Neutrophil (primary cell): ENCODE data around the gene SLC40A1.

Source experiments
- H3K27ac ChIP-seq: fragments of 200-600 bp; sonication (generic); 2 replicates; pipeline ENCODE4 v1.5.1; 2016; ENCODE audit warnings: mild to moderate bottlenecking, moderate library complexity
- H3K27me3 ChIP-seq: fragments of 200-600 bp; sonication (generic); 2 replicates; pipeline ENCODE4 v1.6.0; 2016; ENCODE audit warnings: mild to moderate bottlenecking
- H3K36me3 ChIP-seq: fragments of 200-600 bp; sonication (generic); 2 replicates; pipeline ENCODE4 v1.5.1; 2017
- H3K4me1 ChIP-seq, 2 experiments: fragments of 200-600 bp in 1 of 2; sonication (generic) in 1 of 2; 1 replicate in 1 of 2; 2 replicates in 1 of 2; pipeline versions ENCODE4 v1.5.1 to v1.6.1; 2013 to 2016; ENCODE audit warnings: low read depth in 1 of 2, low read length in 1 of 2, mild to moderate bottlenecking in 1 of 2, moderate library complexity in 1 of 2; ENCODE audit not compliant: control insufficient read depth in 1 of 2, insufficient read depth in 1 of 2
- H3K4me3 ChIP-seq, 2 experiments: fragments of 200-600 bp in 1 of 2; sonication (generic) in 1 of 2; 1 replicate in 1 of 2; 2 replicates in 1 of 2; pipeline ENCODE4 v1.5.1; 2013 to 2016; ENCODE audit warnings: low read depth in 1 of 2, low read length in 1 of 2, mild to moderate bottlenecking in 1 of 2, moderate library complexity in 1 of 2
- H3K9me3 ChIP-seq: fragments of 200-600 bp; sonication (generic); 2 replicates; pipeline ENCODE4 v1.5.1; 2016
- TF ChIP-seq, protein P1 (sequence below): fragments of 200-600 bp; sonication (generic); IDR thresholded peaks from 2 replicates; pipeline ENCODE4 v1.5.1; 2016; ENCODE audit warnings: antibody characterized with exemption

Gene SLC40A1

GRCh38 chr2:189514104-189514503 lies 66.5 kb downstream of the SLC40A1 start:
- no peak overlapping the region for H3K4me3 ChIP-seq
- no peaks in the 10 kb centered on the region for H3K36me3 ChIP-seq
- no peak overlapping the region for H3K27ac ChIP-seq
- H3K4me1 ChIP-seq: peaks cover 21 to 29% of the 10 kb centered on the region in 2 experiments
- no peaks in the 10 kb centered on the region for H3K27me3 ChIP-seq
- H3K9me3 ChIP-seq: no peaks in the 10 kb centered on the region
- TF ChIP-seq, protein P1, sequence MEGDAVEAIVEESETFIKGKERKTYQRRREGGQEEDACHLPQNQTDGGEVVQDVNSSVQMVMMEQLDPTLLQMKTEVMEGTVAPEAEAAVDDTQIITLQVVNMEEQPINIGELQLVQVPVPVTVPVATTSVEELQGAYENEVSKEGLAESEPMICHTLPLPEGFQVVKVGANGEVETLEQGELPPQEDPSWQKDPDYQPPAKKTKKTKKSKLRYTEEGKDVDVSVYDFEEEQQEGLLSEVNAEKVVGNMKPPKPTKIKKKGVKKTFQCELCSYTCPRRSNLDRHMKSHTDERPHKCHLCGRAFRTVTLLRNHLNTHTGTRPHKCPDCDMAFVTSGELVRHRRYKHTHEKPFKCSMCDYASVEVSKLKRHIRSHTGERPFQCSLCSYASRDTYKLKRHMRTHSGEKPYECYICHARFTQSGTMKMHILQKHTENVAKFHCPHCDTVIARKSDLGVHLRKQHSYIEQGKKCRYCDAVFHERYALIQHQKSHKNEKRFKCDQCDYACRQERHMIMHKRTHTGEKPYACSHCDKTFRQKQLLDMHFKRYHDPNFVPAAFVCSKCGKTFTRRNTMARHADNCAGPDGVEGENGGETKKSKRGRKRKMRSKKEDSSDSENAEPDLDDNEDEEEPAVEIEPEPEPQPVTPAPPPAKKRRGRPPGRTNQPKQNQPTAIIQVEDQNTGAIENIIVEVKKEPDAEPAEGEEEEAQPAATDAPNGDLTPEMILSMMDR: no peak

- H3K4me1 ChIP-seq: peaks cover 21 to 29% of the 10 kb centered on the region in 2 experiments
Observed at GRCh38 chr2:189512879-189513278, 67.7 kb downstream of the SLC40A1 start.

DNA sequence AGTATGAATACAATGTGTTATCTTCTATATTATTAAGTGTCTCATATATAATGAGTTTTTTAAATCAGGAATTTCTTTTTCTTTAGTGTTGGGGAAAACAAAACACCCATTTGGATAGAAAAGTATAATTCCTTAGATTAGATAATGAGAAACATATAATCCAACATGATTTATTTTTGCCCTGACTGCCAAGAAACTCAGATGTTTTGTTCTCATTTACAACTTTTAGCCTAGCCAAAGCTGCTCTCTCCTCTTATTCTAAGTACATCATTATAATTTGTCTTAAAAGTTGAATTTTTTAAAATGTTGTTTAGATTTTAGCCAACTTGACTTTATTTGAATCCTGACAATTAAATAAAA lies 68.6 kb downstream of the SLC40A1 start:
- no peak overlapping the region for H3K4me3 ChIP-seq
- TF ChIP-seq, protein P1: no peak

More at GRCh38 chr2:189512879-189513278, 67.7 kb downstream of the SLC40A1 start:
- Histone ChIP-seq H3K4me3 (no peak overlapping the region), H3K27ac (no peak overlapping the region), H3K27me3 (no peaks in the 10 kb centered on the region), H3K36me3 (no peaks in the 10 kb centered on the region), H3K9me3 (no peaks in the 10 kb centered on the region)
- TF ChIP-seq, protein P1: no peak

DNA sequence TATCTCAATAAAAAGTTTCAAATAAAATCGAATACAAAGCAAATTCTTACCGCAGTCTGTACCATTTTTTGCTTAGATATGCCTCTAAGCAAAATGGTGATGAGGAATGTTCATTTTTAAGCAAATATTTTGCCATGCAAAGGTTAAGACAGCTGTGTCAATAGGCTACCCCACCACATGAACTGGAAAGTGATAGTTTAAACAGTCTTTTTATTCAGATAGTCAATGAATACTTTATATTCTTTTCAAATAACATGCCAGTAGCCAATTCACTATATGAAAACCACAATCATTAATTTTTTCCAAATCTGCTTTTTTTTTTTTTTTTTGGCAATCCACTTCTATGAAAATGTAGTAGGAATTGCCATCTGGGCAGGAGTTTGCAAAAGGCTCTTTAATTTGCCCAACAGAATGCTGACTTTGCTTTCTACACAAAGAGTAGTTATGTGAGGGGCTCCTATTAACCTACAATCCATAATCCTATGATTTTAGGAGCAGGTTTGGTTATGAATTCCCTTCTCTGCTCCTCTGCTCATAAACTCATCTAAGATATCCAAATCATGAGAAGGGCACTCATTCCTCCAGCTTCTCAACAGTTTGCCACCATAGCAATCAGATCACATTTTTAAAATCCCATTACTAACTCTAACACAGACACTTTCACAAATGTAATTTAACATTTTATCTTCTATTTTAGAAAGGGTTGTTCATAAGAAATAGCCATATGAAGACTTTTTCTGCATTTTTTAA lies 69.2 kb downstream of the SLC40A1 start:
- H3K27ac ChIP-seq: no peak overlapping the region
- peaks cover 13 to 18% of the 10 kb centered on the region in 2 experiments for H3K4me1 ChIP-seq
- no peaks in the 10 kb centered on the region for H3K36me3 ChIP-seq
- TF ChIP-seq, protein P1: no peak
- H3K9me3 ChIP-seq: no peaks in the 10 kb centered on the region
- no peak overlapping the region for H3K4me3 ChIP-seq
- no peaks in the 10 kb centered on the region for H3K27me3 ChIP-seq

More for the DNA sequence above, 68.6 kb downstream of the SLC40A1 start:
- peaks cover 19 to 23% of the 10 kb centered on the region in 2 experiments for H3K4me1 ChIP-seq
- no peaks in the 10 kb centered on the region for H3K9me3 ChIP-seq
- no peaks in the 10 kb centered on the region for H3K27me3 ChIP-seq
- H3K27ac ChIP-seq: no peak overlapping the region
- H3K36me3 ChIP-seq: no peaks in the 10 kb centered on the region
